ENCODE results near the gene GPR39. TPM values are rescaled to one million over a fixed set of nuclear protein-coding genes. Genes with fewer than 3 reads are reported as not detected.

Gene GPR39
- total RNA-seq, 1 experiment from 2014 or later: 0.50 TPM

DNA sequence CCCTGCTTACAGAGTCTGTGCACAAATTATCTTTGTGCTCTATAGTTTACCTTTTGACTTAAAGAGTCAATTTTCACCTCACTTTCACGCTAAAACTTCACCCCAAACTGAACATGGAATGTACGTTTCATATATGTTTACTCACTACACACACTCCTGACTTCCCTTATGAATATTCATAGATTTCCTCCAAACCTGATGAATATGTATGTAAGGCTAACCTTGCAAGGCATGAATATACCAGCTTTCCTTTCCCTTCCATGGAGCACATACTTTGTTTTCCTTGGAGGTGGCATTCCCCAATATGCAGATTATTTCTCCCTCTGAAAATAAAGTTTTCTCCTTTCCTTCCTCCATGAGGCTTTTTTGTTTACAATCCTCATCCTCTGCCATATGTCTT is 48.4 kb upstream of the GPR39 start:
- Histone ChIP-seq H3K79me1 (ENCODE audit: insufficient read depth, low read depth, low read length, poor library complexity, severe bottlenecking) (no peaks in the 10 kb centered on the region), H2AK5ac (ENCODE audit: insufficient read length, low read length) (no peak overlapping the region), H3K14ac (ENCODE audit: insufficient read depth, low read length) (no peak overlapping the region), H2BK12ac (ENCODE audit: insufficient read length, low read depth, low read length) (no peak overlapping the region), H3K18ac (ENCODE audit: insufficient read length, low read depth, low read length) (no peak overlapping the region), H3K27me3 (ENCODE audit: insufficient read depth, low read length) (no peaks in the 10 kb centered on the region), H2AFZ (ENCODE audit: low read length) (no peak overlapping the region), H4K20me1 (ENCODE audit: control insufficient read depth, insufficient read depth, insufficient read length) (no peaks in the 10 kb centered on the region), H3K27ac (ENCODE audit: insufficient read length, low read depth, low read length) (no peak overlapping the region), H3K4me1 (ENCODE audit: insufficient read depth, low read length) (peaks cover 3% of the 10 kb centered on the region; the same call in 1 of the 2 replicates), H3K79me2 (ENCODE audit: insufficient read depth, low read length) (no peaks in the 10 kb centered on the region), H2BK20ac (ENCODE audit: low read depth, low read length, poor library complexity, severe bottlenecking) (no peak overlapping the region), H4K8ac (replicated peaks; ENCODE audit: insufficient read length, low read depth, low read length) (no peak overlapping the region), H2BK15ac (ENCODE audit: low read depth, low read length) (no peak overlapping the region), H3K9me3 (ENCODE audit: control insufficient read depth, low read depth, low read length) (no peaks in the 10 kb centered on the region), H3K23ac (ENCODE audit: insufficient read length, low read depth, low read length) (no peak overlapping the region), H3K4ac (ENCODE audit: low read depth, low read length) (no peak overlapping the region), H3K23me2 (ENCODE audit: insufficient read length, low read depth, low read length, poor library complexity, severe bottlenecking) (no peaks in the 10 kb centered on the region), H4K5ac (ENCODE audit: insufficient read length, low read depth, low read length) (no peak overlapping the region), H3K56ac (ENCODE audit: insufficient read length, low read depth, low read length) (no peak overlapping the region), H3T11ph (ENCODE audit: low read length) (no peak overlapping the region), H2BK120ac (ENCODE audit: low read depth, low read length, poor library complexity, severe bottlenecking) (no peak overlapping the region), H2BK5ac (ENCODE audit: insufficient read length, low read length) (no peak overlapping the region), H3K9ac (ENCODE audit: extremely low read depth, insufficient read length, low read length) (no peak overlapping the region), H4K91ac (ENCODE audit: insufficient read length, low read depth, low read length) (no peak overlapping the region), H3K4me2 (ENCODE audit: insufficient read depth, insufficient read length, low read length) (no peak overlapping the region)
- H3K4me1 Mint-ChIP-seq: peaks cover 8 to 9% of the 10 kb centered on the region in 2 experiments; a peak in 3 of 4 replicates
- H3K36me3 Mint-ChIP-seq (ENCODE audit: insufficient read depth in 1 of 3, low read depth in 3 of 3): peaks cover 3 to 15% (median 6%) of the 10 kb centered on the region in 3 experiments; a peak in 6 of 7 replicates
- H3K9me3 Mint-ChIP-seq: peaks cover 21 to 30% of the 10 kb centered on the region in 2 experiments
- H3K27ac Mint-ChIP-seq: peak overlapping the region in 1 of 3 experiments; percentile 52; a peak in 1 of 7 replicates
- no peak for DNase-seq
- TF ChIP-seq, protein P1, sequence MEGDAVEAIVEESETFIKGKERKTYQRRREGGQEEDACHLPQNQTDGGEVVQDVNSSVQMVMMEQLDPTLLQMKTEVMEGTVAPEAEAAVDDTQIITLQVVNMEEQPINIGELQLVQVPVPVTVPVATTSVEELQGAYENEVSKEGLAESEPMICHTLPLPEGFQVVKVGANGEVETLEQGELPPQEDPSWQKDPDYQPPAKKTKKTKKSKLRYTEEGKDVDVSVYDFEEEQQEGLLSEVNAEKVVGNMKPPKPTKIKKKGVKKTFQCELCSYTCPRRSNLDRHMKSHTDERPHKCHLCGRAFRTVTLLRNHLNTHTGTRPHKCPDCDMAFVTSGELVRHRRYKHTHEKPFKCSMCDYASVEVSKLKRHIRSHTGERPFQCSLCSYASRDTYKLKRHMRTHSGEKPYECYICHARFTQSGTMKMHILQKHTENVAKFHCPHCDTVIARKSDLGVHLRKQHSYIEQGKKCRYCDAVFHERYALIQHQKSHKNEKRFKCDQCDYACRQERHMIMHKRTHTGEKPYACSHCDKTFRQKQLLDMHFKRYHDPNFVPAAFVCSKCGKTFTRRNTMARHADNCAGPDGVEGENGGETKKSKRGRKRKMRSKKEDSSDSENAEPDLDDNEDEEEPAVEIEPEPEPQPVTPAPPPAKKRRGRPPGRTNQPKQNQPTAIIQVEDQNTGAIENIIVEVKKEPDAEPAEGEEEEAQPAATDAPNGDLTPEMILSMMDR (conservative IDR thresholded peaks at IDR 0.05): no peak
- no CpG with 5 or more reads among the region's 2 CpGs for WGBS (ENCODE audit: extremely low coverage, insufficient read length, low lambda C conversion rate)
- H3K27me3 Mint-ChIP-seq (ENCODE audit: low read depth): peaks cover 2% of the 10 kb centered on the region; the same call in 1 of the 2 replicates
- no peak overlapping the region for H3K4me3 Mint-ChIP-seq

All from H9 (cell line).